ENCODE data around the gene EXOC3L1. TPM values are rescaled to one million over a fixed set of nuclear protein-coding genes. Genes with fewer than 3 reads are reported as not detected.

The EXOC3L1 gene
- total RNA-seq, 1 donor from 2014 or later: not detected

GRCh38 chr16:67201411-67202345 is 11.7 kb upstream of the EXOC3L1 start:
- H3K4me1 Mint-ChIP-seq: peaks cover 3% of the 10 kb centered on the region
- Histone ChIP-seq H3K27me3 (no peaks in the 10 kb centered on the region), H3K9me3 (ENCODE audit: low read depth) (no peaks in the 10 kb centered on the region), H3F3A (ENCODE audit: low read depth) (peaks cover 28% of the 10 kb centered on the region), H4K20me1 (ENCODE audit: low read depth) (peaks cover 31% of the 10 kb centered on the region), H3K27ac (no peak overlapping the region), H3K79me2 (ENCODE audit: low read depth) (no peaks in the 10 kb centered on the region), H3K4me1 (peaks cover 12% of the 10 kb centered on the region), H3K9ac (no peak overlapping the region), H3K4me3 (no peak overlapping the region), H3K36me3 (no peaks in the 10 kb centered on the region), H2AFZ (replicated peaks) (no peak overlapping the region), H3K4me2 (no peak overlapping the region)
- no peak overlapping the region for H3K27ac Mint-ChIP-seq
- TF ChIP-seq EZH2 (IDR thresholded peaks at IDR 0.05): no peak
- TF ChIP-seq, protein P1, sequence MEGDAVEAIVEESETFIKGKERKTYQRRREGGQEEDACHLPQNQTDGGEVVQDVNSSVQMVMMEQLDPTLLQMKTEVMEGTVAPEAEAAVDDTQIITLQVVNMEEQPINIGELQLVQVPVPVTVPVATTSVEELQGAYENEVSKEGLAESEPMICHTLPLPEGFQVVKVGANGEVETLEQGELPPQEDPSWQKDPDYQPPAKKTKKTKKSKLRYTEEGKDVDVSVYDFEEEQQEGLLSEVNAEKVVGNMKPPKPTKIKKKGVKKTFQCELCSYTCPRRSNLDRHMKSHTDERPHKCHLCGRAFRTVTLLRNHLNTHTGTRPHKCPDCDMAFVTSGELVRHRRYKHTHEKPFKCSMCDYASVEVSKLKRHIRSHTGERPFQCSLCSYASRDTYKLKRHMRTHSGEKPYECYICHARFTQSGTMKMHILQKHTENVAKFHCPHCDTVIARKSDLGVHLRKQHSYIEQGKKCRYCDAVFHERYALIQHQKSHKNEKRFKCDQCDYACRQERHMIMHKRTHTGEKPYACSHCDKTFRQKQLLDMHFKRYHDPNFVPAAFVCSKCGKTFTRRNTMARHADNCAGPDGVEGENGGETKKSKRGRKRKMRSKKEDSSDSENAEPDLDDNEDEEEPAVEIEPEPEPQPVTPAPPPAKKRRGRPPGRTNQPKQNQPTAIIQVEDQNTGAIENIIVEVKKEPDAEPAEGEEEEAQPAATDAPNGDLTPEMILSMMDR (IDR thresholded peaks at IDR 0.05): no peak
- TF ChIP-seq EZH2phosphoT487 (IDR thresholded peaks at IDR 0.05): no peak
- no peaks in the 10 kb centered on the region for H3K9me3 Mint-ChIP-seq
- H3K4me3 Mint-ChIP-seq: no peak overlapping the region
- peaks cover 8% of the 10 kb centered on the region for H3K27me3 Mint-ChIP-seq (ENCODE audit: insufficient read depth, low read depth)
- no peak for DNase-seq (ENCODE audit: low spot score)
- H3K36me3 Mint-ChIP-seq: peaks cover 8% of the 10 kb centered on the region

DNA sequence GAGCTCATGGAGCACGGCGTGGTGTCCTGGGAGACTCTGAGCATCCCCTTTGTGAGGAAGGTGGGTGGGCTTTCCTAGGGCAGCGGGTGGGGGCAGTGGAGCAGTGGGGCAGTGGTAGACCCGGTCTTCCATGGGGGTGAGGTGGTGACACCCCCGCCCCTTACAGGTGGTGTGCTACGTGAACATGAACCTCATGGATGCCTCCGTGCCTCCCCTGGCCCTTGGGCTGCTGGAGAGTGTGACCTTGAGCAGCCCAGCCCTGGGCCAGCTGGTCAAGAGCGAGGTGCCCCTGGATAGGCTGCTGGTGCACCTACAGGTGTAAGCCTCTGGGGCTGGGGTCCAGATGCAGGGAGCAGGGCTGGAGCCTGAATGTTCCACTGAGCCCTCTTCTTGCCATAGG is 10.6 kb upstream of the EXOC3L1 start:
- H3K4me3 ChIP-seq: no peak overlapping the region
- Mint-ChIP-seq H3K27ac (no peak overlapping the region), H3K9me3 (no peaks in the 10 kb centered on the region), H3K36me3 (peaks cover 15% of the 10 kb centered on the region), H3K27me3 (ENCODE audit: insufficient read depth, low read depth) (peaks cover 8% of the 10 kb centered on the region), H3K4me3 (no peak overlapping the region), H3K4me1 (no peaks in the 10 kb centered on the region)
- TF ChIP-seq, protein P1 (IDR thresholded peaks at IDR 0.05): no peak
- TF ChIP-seq EZH2phosphoT487 (IDR thresholded peaks at IDR 0.05): no peak
- no peak overlapping the region for H3K27ac ChIP-seq
- no peaks in the 10 kb centered on the region for H3K27me3 ChIP-seq
- no peak overlapping the region for H2AFZ ChIP-seq (replicated peaks)
- no peak for DNase-seq (ENCODE audit: low spot score)
- no peak overlapping the region for H3K4me2 ChIP-seq
- no peaks in the 10 kb centered on the region for H3K36me3 ChIP-seq
- no peaks in the 10 kb centered on the region for H3K9me3 ChIP-seq (ENCODE audit: low read depth)
- peaks cover 7% of the 10 kb centered on the region for H3K4me1 ChIP-seq
- no peak overlapping the region for H3K9ac ChIP-seq
- peaks cover 24% of the 10 kb centered on the region for H3F3A ChIP-seq (ENCODE audit: low read depth)
- H3K79me2 ChIP-seq (ENCODE audit: low read depth): no peaks in the 10 kb centered on the region
- H4K20me1 ChIP-seq (ENCODE audit: low read depth): peaks cover 32% of the 10 kb centered on the region

DNA sequence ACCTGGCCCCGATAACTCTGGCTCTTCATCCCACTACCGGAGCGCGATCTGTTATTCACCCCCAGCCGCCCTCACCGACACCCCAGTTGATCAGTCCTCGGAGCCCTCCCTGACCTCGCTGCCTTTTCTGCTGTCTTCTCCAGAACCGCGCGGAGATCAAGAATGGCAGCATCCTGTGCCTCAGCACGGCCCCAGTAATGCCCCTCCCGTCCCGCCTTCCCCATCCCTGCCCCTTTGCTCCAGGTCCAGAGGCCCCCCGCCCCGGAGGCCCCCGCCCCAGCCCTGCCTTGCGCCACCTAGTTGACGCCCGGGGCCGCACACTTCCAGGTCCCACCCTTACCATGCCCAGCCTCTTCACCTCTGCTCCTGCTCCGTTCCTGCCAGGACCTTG is 9.9 kb upstream of the EXOC3L1 start:
- H4K20me1 ChIP-seq (ENCODE audit: low read depth): peaks cover 34% of the 10 kb centered on the region
- H3K27me3 Mint-ChIP-seq (ENCODE audit: insufficient read depth, low read depth): peaks cover 8% of the 10 kb centered on the region
- peaks cover 24% of the 10 kb centered on the region for H3F3A ChIP-seq (ENCODE audit: low read depth)
- H3K4me2 ChIP-seq: peak overlapping the region; percentile 66
- H3K4me3 Mint-ChIP-seq: no peak overlapping the region
- H3K27ac ChIP-seq: no peak overlapping the region
- peaks cover 16% of the 10 kb centered on the region for H3K36me3 Mint-ChIP-seq
- no peaks in the 10 kb centered on the region for H3K4me1 Mint-ChIP-seq
- peaks cover 7% of the 10 kb centered on the region for H3K4me1 ChIP-seq
- DNase-seq (ENCODE audit: low spot score): peak; percentile 61
- no peaks in the 10 kb centered on the region for H3K27me3 ChIP-seq
- H3K36me3 ChIP-seq: no peaks in the 10 kb centered on the region
- peak overlapping the region; percentile 21 for H3K4me3 ChIP-seq
- H2AFZ ChIP-seq (replicated peaks): no peak overlapping the region
- H3K9me3 Mint-ChIP-seq: no peaks in the 10 kb centered on the region
- H3K9ac ChIP-seq: no peak overlapping the region
- TF ChIP-seq, protein P1 (IDR thresholded peaks at IDR 0.05): peak; percentile 34
- no peak for TF ChIP-seq EZH2phosphoT487 (IDR thresholded peaks at IDR 0.05)
- no peaks in the 10 kb centered on the region for H3K79me2 ChIP-seq (ENCODE audit: low read depth)
- H3K27ac Mint-ChIP-seq: no peak overlapping the region
- H3K9me3 ChIP-seq (ENCODE audit: low read depth): no peaks in the 10 kb centered on the region

All from neural progenitor cell (in vitro differentiated cells).